ENCODE measurements around the gene CD96. TPM values are rescaled to one million over a fixed set of nuclear protein-coding genes. Genes with fewer than 3 reads are reported as not detected.
A peak's percentile ranks its signal among the peaks of the same experiment; 100 is the strongest.

The CD96 gene
- total RNA-seq (10 to 100 TPM; 22.4 to 43.9 (median 31.4) TPM), polyA plus RNA-seq (1 to 10 TPM; 2.9 to 6.4 (median 3.3) TPM)
- long read RNA-seq, donor 1, result 0 reads
- long read RNA-seq, donor 2, full-length matches to known transcripts, result 1 of 1 reads
- long read RNA-seq, donor 2, partial matches to known transcripts, result 0 of 1 reads
- long read RNA-seq, donor 2, other reads (novel, unspliced or antisense), result 0 of 1 reads

- H3K4me1 ChIP-seq, result peaks cover 35 to 90% (median 41%) of the 10 kb centered on the region in 6 donors
- TF ChIP-seq POLR2AphosphoS5 (IDR thresholded peaks at IDR 0.05) (peak in 1 of 3 donors; percentile 86), CTCF (IDR thresholded peaks at IDR 0.05 in 8 of 11, conservative IDR thresholded peaks at IDR 0.05 in 3 of 11) (no peak)
These were observed at the start of gene CD96 for GRCh38 chr3:111541911-111542483. Gene CD96, plus strand, starts transcription at chr3:111542197. Its CDS starts 52 bp downstream, at chr3:111542249.

GRCh38 chr3:111493276-111493675 is 48.7 kb upstream of the CD96 start:
- no peak for TF ChIP-seq CTCF (IDR thresholded peaks at IDR 0.05 in 8 of 11, conservative IDR thresholded peaks at IDR 0.05 in 3 of 11)
- TF ChIP-seq POLR2A (IDR thresholded peaks at IDR 0.05), result no peak
- TF ChIP-seq POLR2AphosphoS5 (IDR thresholded peaks at IDR 0.05), result no peak
- intact Hi-C loops (cut with DNase I; ENCODE audit: low total_unique reads), result no loop called here
- no peak for DNase-seq
- Histone ChIP-seq H3K4me3 (no peak overlapping the region), H3K27me3 (replicated peaks in 1 of 7) (no peaks in the 10 kb centered on the region), H3K4me1 (no peaks in the 10 kb centered on the region), H3K27ac (no peak overlapping the region), H3K36me3 (no peaks in the 10 kb centered on the region), H3K9me3 (peaks cover 0 to 3% (median 0%) of the 10 kb centered on the region in 8 donors)

More at GRCh38 chr3:111541911-111542483, at the start of gene CD96:
- H3K36me3 ChIP-seq, result no peaks in the 10 kb centered on the region
- H3K9me3 ChIP-seq, result no peaks in the 10 kb centered on the region
- peak within 1 kb of the TSS; percentile 39 to 90 (median 71) for H3K27ac ChIP-seq
- DNase-seq, result no peak
- intact Hi-C loops (cut with DNase I; ENCODE audit: low total_unique reads), result no loop called here
- WGBS, 5 donors, result 27 to 40% (median 32%) methylated on average over 11 of the region's 11 CpGs
- peaks cover 0 to 6% (median 0%) of the 10 kb centered on the region in 7 donors for H3K27me3 ChIP-seq (replicated peaks in 1 of 7)
- peak within 1 kb of the TSS; percentile 6 to 66 (median 23) for H3K4me3 ChIP-seq

- Histone ChIP-seq H3K4me3 (no peak overlapping the region), H3K9me3 (peaks cover 0 to 6% (median 0%) of the 10 kb centered on the region in 8 donors), H3K36me3 (no peaks in the 10 kb centered on the region), H3K27me3 (replicated peaks in 1 of 7) (no peaks in the 10 kb centered on the region), H3K27ac (no peak overlapping the region), H3K4me1 (no peaks in the 10 kb centered on the region)
- TF ChIP-seq POLR2A (IDR thresholded peaks at IDR 0.05), result no peak
- no peak for TF ChIP-seq POLR2AphosphoS5 (IDR thresholded peaks at IDR 0.05)
- TF ChIP-seq CTCF (IDR thresholded peaks at IDR 0.05 in 8 of 11, conservative IDR thresholded peaks at IDR 0.05 in 3 of 11), result no peak
- intact Hi-C loops (cut with DNase I; ENCODE audit: low total_unique reads), result no loop called here
- 85 to 97% (median 93%) methylated on average over 13 to 14 of the region's 14 CpGs for WGBS, 5 donors
- DNase-seq, result no peak
These were observed 45.0 kb upstream of the CD96 start for GRCh38 chr3:111496894-111497559.

DNA sequence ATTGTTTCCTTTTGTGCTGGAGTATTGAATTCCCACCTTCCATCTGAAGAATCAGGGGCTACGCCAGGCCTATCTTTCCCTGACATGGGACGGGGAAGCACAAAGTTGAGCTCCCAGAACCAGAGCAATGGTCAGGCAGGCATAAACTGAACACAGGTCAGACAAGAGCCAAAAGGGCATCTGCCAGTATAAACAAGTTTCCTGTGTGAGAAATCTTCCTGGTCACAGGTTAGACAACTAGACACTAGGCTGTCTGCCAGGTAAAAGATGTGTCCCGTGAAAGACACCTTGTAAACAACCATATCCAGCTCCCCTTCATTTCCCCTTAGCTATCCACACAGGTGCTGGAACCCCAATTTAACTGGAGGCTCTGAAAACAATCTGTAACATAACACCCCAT is 44.0 kb upstream of the CD96 start:
- intact Hi-C loops (cut with DNase I; ENCODE audit: low total_unique reads), result no loop called here
- 78 to 88% (median 83%) methylated on average over 3 of the region's 3 CpGs for WGBS, 5 donors

More for the DNA sequence above, 44.0 kb upstream of the CD96 start:
- Histone ChIP-seq H3K27ac (no peak overlapping the region), H3K4me3 (no peak overlapping the region), H3K4me1 (no peaks in the 10 kb centered on the region), H3K36me3 (no peaks in the 10 kb centered on the region), H3K9me3 (peaks cover 0 to 7% (median 0%) of the 10 kb centered on the region in 8 donors), H3K27me3 (replicated peaks in 1 of 7) (no peaks in the 10 kb centered on the region)
- TF ChIP-seq POLR2A (IDR thresholded peaks at IDR 0.05), result no peak
- TF ChIP-seq CTCF (IDR thresholded peaks at IDR 0.05 in 8 of 11, conservative IDR thresholded peaks at IDR 0.05 in 3 of 11), result no peak
- TF ChIP-seq POLR2AphosphoS5 (IDR thresholded peaks at IDR 0.05), result no peak
- no peak for DNase-seq

Data from spleen (tissue), 13 donors.